GM12878 (cell line): ENCODE measurements around the gene BNIP5. TPM values are rescaled to one million over a fixed set of nuclear protein-coding genes. Genes with fewer than 3 reads are reported as not detected.

Experiments
- ATAC-seq: fragments of 200-7000 bp; cut with Tn5 transposase; 3 replicates; pipeline ENCODE4 v1.9.1; 2020; ENCODE audit warnings: mild to moderate bottlenecking, moderate library complexity
- BruUV-seq: library from RNA; stranded (reverse); fragments of 400-500 nt; replicated peaks from 2 replicates; lab custom pipeline; 2021; lab: Mats Ljungman, UMichigan
- CTCF ChIA-PET: fragments of 300-600 bp; sonication (Branson Sonifier 250); formaldehyde crosslinking; extraction: SDS; loops from one replicate; lab custom pipeline; 2021; ENCODE audit warnings: inconsistent platforms; lab: Yijun Ruan, JAX
- POLR2A ChIA-PET: fragments of 350-600 bp; formaldehyde crosslinking; extraction: SDS; loops from one replicate; lab custom pipeline; 2021; ENCODE audit warnings: inconsistent platforms; lab: Charles Lee
- RAD21 ChIA-PET: fragments of 300-600 bp; sonication (Branson Sonifier 250); formaldehyde crosslinking; loops from one replicate; lab custom pipeline; 2023; ENCODE audit warnings: antibody characterized with exemption; ENCODE audit not compliant: unreplicated experiment; lab: Charles Lee
- SMC1A ChIA-PET: fragments of 300-600 bp; sonication (Branson Sonifier 250); formaldehyde crosslinking; loops from one replicate; lab custom pipeline; 2023; ENCODE audit not compliant: unreplicated experiment, uncharacterized antibody; lab: Charles Lee
- DNase-seq: peaks from one replicate; pipeline ENCODE4 v3.0.0-alpha.2; 2011; ENCODE audit warnings: low read depth, low spot score
- FAIRE-seq: peaks from 3 replicates; lab custom pipeline; 2011; peaks lifted over from hg19 to GRCh38; lab: Jason Lieb, UNC
- H2AFZ ChIP-seq: 2 replicates; pipeline ENCODE4 v1.6.0; 2011; ENCODE audit warnings: low read depth, low read length, control low read depth; ENCODE audit not compliant: control insufficient read depth
- H3K27ac ChIP-seq: 2 replicates; pipeline ENCODE4 v1.5.1; 2011; ENCODE audit warnings: control low read depth; ENCODE audit not compliant: control insufficient read depth, insufficient read depth
- H3K27me3 ChIP-seq, 2 experiments: replicated peaks in 1 of 2; 2 replicates each; pipeline versions ENCODE4 v1.6.0 to v1.6.1; 2011; ENCODE audit warnings: low read length in 1 of 2; ENCODE audit not compliant: control insufficient read depth in 2 of 2, insufficient read depth in 2 of 2
- H3K36me3 ChIP-seq, 2 experiments: 2 replicates each; pipeline ENCODE4 v1.5.1; 2011; ENCODE audit warnings: low read length in 1 of 2; ENCODE audit not compliant: control insufficient read depth in 2 of 2, insufficient read depth in 2 of 2
- H3K4me1 ChIP-seq: 2 replicates; pipeline ENCODE4 v1.6.1; 2011; ENCODE audit warnings: mild to moderate bottlenecking, low read length, moderate library complexity, mixed read lengths; ENCODE audit not compliant: control insufficient read depth, insufficient read depth
- H3K4me2 ChIP-seq: 2 replicates; pipeline ENCODE4 v1.6.0; 2011; ENCODE audit warnings: control low read depth; ENCODE audit not compliant: control insufficient read depth, insufficient read depth
- H3K4me3 ChIP-seq: fragments of 200-600 bp; sonication (generic); 2 replicates; pipeline ENCODE4 v1.5.1; 2016
- H3K79me2 ChIP-seq: 2 replicates; pipeline ENCODE4 v1.6.0; 2011; ENCODE audit warnings: low read length; ENCODE audit not compliant: control insufficient read depth, insufficient read depth
- H3K9ac ChIP-seq: 2 replicates; pipeline ENCODE4 v1.8.0; 2011; ENCODE audit warnings: low read length, control low read depth, mixed read lengths; ENCODE audit not compliant: control insufficient read depth, insufficient read depth
- H3K9me3 ChIP-seq: replicated peaks from 3 replicates; pipeline ENCODE4 v1.5.1; 2011; ENCODE audit warnings: mild to moderate bottlenecking, low read length; ENCODE audit not compliant: control insufficient read depth, insufficient read depth
- H4K20me1 ChIP-seq: 2 replicates; pipeline ENCODE4 v1.6.0; 2011; ENCODE audit not compliant: control insufficient read depth, insufficient read depth
- ATF7 ChIP-seq: fragments of 450-650 bp; IDR thresholded peaks from 2 replicates; pipeline ENCODE4 v1.6.1; 2016; ENCODE audit warnings: low read depth, mild to moderate bottlenecking
- CREB1 ChIP-seq: IDR thresholded peaks from 2 replicates; pipeline ENCODE4 v1.6.1; 2012; ENCODE audit warnings: low read depth, mild to moderate bottlenecking, inconsistent platforms
- EED ChIP-seq: sonication (generic); IDR thresholded peaks from 2 replicates; pipeline ENCODE4 v1.6.1; 2016; ENCODE audit warnings: antibody characterized with exemption, low read depth
- GATAD2B ChIP-seq: fragments of 450-650 bp; conservative IDR thresholded peaks from 2 replicates; pipeline ENCODE4 v1.6.1; 2017; ENCODE audit warnings: low read depth, mild to moderate bottlenecking, moderate library complexity
- RBBP5 ChIP-seq: fragments of 200-600 bp; sonication (generic); conservative IDR thresholded peaks from 2 replicates; pipeline ENCODE4 v1.6.1; 2016
- RUNX3 ChIP-seq: IDR thresholded peaks from 2 replicates; pipeline ENCODE4 v1.6.1; 2012; ENCODE audit warnings: low read length, inconsistent platforms
- STAT1 ChIP-seq: fragments of 450-650 bp; conservative IDR thresholded peaks from 2 replicates; pipeline ENCODE4 v1.6.1; 2014; ENCODE audit warnings: antibody characterized with exemption, mild to moderate bottlenecking
- WGBS: methylation state at CpG from one replicate; pipeline ENCODE4 v1.1.6; 2016; ENCODE audit warnings: low lambda C conversion rate; ENCODE audit not compliant: insufficient replicate concordance, insufficient coverage; ENCODE audit errors: missing lambda C conversion rate; 5-methylcytosine and 5-hydroxymethylcytosine counted together
- in situ Hi-C: fragments of 300-500 bp; cut with MboI; formaldehyde crosslinking; loops from 9 replicates; pipeline ENCODE4 v1.14.3; 2018; ENCODE audit warnings: mixed read lengths
- intact Hi-C: fragments of 100-400 bp; cut with micrococcal nuclease; formaldehyde crosslinking; loops from one replicate; pipeline ENCODE4 v1.14.2; 2022; ENCODE audit not compliant: unreplicated experiment
- polyA plus RNA-seq, 11 experiments: library from polyadenylated mRNA; depleted of rRNA in 4 of 11; unstranded in 6 of 11; stranded (reverse) in 5 of 11; fragments of >200 nt; fragmentation: Nextera tagmentation in 4 of 11; fragmentation: Illumina TruSeq in 1 of 11; extraction: Ambion mirVana in 4 of 11; extraction: Trizol in 1 of 11; gene quantifications; 1 replicate in 1 of 11; 2 replicates in 10 of 11; pipeline versions ENCODE4 v1.2.1 to v1.2.3, GENCODE V29; 2011 to 2016; ENCODE audit warnings: inconsistent platforms in 2 of 11, missing spikeins in 2 of 11, low read depth in 1 of 11
- total RNA-seq, 4 experiments: library from RNA; depleted of rRNA in 3 of 4; stranded (reverse); fragments of >200 nt in 3 of 4; fragmentation: Illumina TruSeq in 1 of 4; extraction: Trizol in 1 of 4; gene quantifications; 2 replicates each; pipeline versions ENCODE4 v1.2.1 to v1.2.3, GENCODE V29; 2013 to 2021

The BNIP5 gene
- total and polyA plus RNA-seq, 10 of the 15 experiments (the other 5 are each of a cell fraction or from before 2014, with no cell fraction given), result 0.02 to 0.68 (median 0.05) TPM; not detected in 2

DNA sequence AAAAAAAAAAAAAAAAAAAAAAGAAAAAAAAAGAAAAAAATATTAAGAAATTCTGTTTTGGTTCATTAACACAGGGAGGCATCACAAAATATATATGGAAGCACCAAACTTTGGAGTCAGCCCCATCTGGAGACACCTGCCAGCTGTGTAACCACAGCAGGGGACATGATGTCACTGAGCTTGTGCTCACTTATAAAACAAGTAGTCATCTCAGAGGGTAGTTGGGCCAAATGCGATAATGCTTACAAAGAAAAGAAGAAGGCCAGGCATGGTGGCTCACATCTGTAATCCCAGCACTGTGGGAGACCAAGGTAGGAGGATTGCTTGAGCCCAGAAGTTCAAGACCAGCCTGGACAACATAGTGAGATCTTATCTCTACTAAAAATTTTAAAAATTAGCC, 1.1 kb upstream of the BNIP5 start:
- no peak overlapping the region for H3K27ac ChIP-seq
- no peaks in the 10 kb centered on the region for H4K20me1 ChIP-seq
- H3K4me3 ChIP-seq, result no peak overlapping the region
- ChIA-PET CTCF (interaction anchor here (2.6 to 19.9 kb wide), 2 partner anchors 19 to 35 kb away, joined by 16 to 483 read pairs; no protein-coding TSS in a partner anchor), POLR2A (interaction anchor here (0.5 to 6.0 kb wide), 4 partner anchors 11 to 1039 kb away, joined by 4 to 44 read pairs (median 5); no protein-coding TSS in a partner anchor), RAD21 (interaction anchor here (1.6 to 11.6 kb wide), 4 partner anchors 18 to 36 kb away, joined by 6 to 311 read pairs (median 12); no protein-coding TSS in a partner anchor), SMC1A (interaction anchor here (0.8 to 13.7 kb wide), 4 partner anchors 10 to 242 kb away, joined by 3 to 386 read pairs (median 4); no protein-coding TSS in a partner anchor)
- peaks cover 40% of the 10 kb centered on the region for H3K4me1 ChIP-seq
- no peak for DNase-seq
- H3K9me3 ChIP-seq, result no peaks in the 10 kb centered on the region
- no peak overlapping the region for H3K4me2 ChIP-seq
- FAIRE-seq, result no peak
- peak; percentile 17; the same call in 2 of the 3 replicates for ATAC-seq
- H3K9ac ChIP-seq, result no peak overlapping the region
- intact Hi-C loops, result loop anchor here (5.0 kb wide), 1 partner anchor 36 kb away; no protein-coding TSS in a partner anchor
- TF ChIP-seq RBBP5 (no peak), ATF7 (peak; percentile 41; the same call in 1 of the 2 replicates), EED (0 out of 2 replicates have a peak, but pooled peaks have one; percentile 18), RUNX3 (peak; percentile 65; the same call in 1 of the 2 replicates), GATAD2B (no peak), CREB1 (0 out of 2 replicates have a peak, but pooled peaks have one; percentile 35), STAT1 (no peak)
- H2AFZ ChIP-seq, result no peak overlapping the region
- H3K27me3 ChIP-seq, result peaks cover 0 to 3% of the 10 kb centered on the region in 2 experiments; a peak in 1 of 4 replicates
- BruUV-seq, result no TSS peak
- no peaks in the 10 kb centered on the region for H3K36me3 ChIP-seq
- in situ Hi-C loops, result no loop called here
- no peaks in the 10 kb centered on the region for H3K79me2 ChIP-seq
- 100% methylated on average over 1 of the region's 1 CpG for WGBS
